A673 (cell line): ENCODE results near the gene MMEL1.
A peak's percentile ranks its signal among the peaks of the same experiment; 100 is the strongest.

Source experiments
- CTCF ChIP-seq: fragments of 300-800, 200-600 bp; sonication (generic); conservative IDR thresholded peaks from 2 replicates; pipeline ENCODE4 v1.5.1; 2017; ENCODE audit warnings: low read depth, mild to moderate bottlenecking, antibody characterized with exemption, low read length, moderate library complexity, mixed read lengths
- EZH2 ChIP-seq: fragments of 200-600 bp; sonication (generic); IDR thresholded peaks from 2 replicates; pipeline ENCODE4 v1.6.1; 2017; ENCODE audit warnings: borderline replicate concordance, low read depth, mild to moderate bottlenecking, mixed read lengths, antibody characterized with exemption, low read length; ENCODE audit not compliant: poor library complexity, severe bottlenecking

GRCh38 chr1:2628191-2628932 is 4.5 kb downstream of the MMEL1 start:
- TF ChIP-seq CTCF (no peak), EZH2 (peak; percentile 69)
